ENCODE measurements around the gene SLC17A9. TPM values are rescaled to one million over a fixed set of nuclear protein-coding genes. Genes with fewer than 3 reads are reported as not detected.

The SLC17A9 gene
- total RNA-seq, 5 donors from 2014 or later (not counting 1 experiment from before 2014, with no cell fraction given): 5.3 to 8.8 (median 8.3) TPM

DNA sequence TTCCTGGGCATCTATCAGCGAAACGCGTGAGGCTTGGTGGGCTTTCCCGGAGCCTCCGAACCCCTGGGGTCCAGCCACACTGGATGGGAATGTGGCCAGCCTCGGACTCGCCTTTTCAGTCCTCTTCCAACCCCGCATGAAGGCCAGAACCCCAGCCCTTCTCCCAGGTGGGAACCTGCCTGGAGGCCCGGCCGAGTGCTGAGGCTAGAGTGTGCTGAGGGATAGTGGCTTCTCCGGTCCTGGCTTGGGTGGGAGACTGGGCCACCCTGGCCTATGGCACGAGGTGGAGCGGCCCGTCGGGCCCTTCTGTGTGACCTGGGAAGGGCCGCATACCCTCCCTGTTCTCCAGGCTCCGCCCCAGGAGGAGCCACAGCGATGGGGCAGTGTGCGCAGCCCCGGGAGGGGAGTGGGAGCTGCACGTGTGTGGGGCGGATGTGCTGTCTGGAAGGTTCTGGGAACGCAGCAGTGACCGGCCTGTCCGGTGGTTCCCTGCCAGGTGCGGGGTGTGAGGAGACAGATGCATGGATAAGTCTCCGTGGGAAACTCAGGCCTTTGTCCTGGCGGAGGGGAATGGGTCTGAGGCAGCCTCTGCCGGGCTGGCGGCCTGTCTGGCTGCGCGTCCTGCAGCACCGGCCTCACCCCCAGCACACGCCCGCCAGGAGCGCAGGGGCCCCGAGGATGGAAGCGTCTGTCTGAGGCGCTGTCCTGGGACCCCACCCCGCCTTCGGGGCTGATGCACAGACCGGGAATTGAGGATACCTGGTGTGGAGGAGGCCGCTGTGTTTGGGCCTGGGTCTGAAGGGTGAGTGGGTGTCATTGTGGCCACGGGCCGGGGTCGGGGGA, 55.4 kb downstream of the SLC17A9 start:
- 26% methylated on average over 44 of the region's 46 CpGs for WGBS (ENCODE audit: insufficient coverage)
- ChIA-PET CTCF (interaction anchor here (1.2 to 1.8 kb wide), 6 partner anchors 30 to 101 kb away, joined by 3 to 9 read pairs (median 4); no protein-coding TSS in a partner anchor), POLR2A (no interaction called here)
- DNase-seq: peak in 1 of 35 experiments; percentile 18
- H3K36me3 Mint-ChIP-seq: no peaks in the 10 kb centered on the region
- H3K27me3 Mint-ChIP-seq: peaks cover 27 to 50% of the 10 kb centered on the region in 2 donors
- H3K9me3 ChIP-seq: no peaks in the 10 kb centered on the region
- no peaks in the 10 kb centered on the region for H3K36me3 ChIP-seq (ENCODE audit: control insufficient read depth in 2 of 2, extremely low read depth in 1 of 2, insufficient read depth in 1 of 2, low read length in 1 of 2)
- peak overlapping the region in 1 of 3 donors; percentile 81 for H3K4me3 Mint-ChIP-seq
- peaks cover 0 to 3% (median under 1%) of the 10 kb centered on the region in 3 donors for H3K9me3 Mint-ChIP-seq
- no peak for ATAC-seq (replicated peaks in 1 of 4)
- H3K4me1 ChIP-seq (ENCODE audit: control insufficient read depth in 1 of 2, extremely low read depth in 1 of 2, insufficient read depth in 2 of 2, low read length in 2 of 2): peaks cover 8 to 61% of the 10 kb centered on the region in 2 experiments
- peak overlapping the region in 1 of 2 donors; percentile 11 for H3K4me3 ChIP-seq (ENCODE audit: control insufficient read depth in 1 of 2, extremely low read depth in 1 of 2, low read length in 1 of 2)
- H3K27ac Mint-ChIP-seq: no peak overlapping the region
- H3K27ac ChIP-seq (ENCODE audit: low read length): no peak overlapping the region
- peaks cover 21 to 38% (median 29%) of the 10 kb centered on the region in 3 donors for H3K4me1 Mint-ChIP-seq
- H3K27me3 ChIP-seq (replicated peaks in 1 of 2; ENCODE audit: control insufficient read depth in 2 of 2, extremely low read depth in 1 of 2, insufficient read depth in 2 of 2, low read length in 1 of 2): peaks cover 0 to 69% of the 10 kb centered on the region in 2 experiments

GRCh38 chr20:63008541-63009044, 56.1 kb downstream of the SLC17A9 start:
- Histone ChIP-seq H3K4me3 (ENCODE audit: control insufficient read depth in 1 of 2, extremely low read depth in 1 of 2, low read length in 1 of 2) (peak overlapping the region in 1 of 2 donors; percentile 53), H3K36me3 (ENCODE audit: control insufficient read depth in 2 of 2, extremely low read depth in 1 of 2, insufficient read depth in 1 of 2, low read length in 1 of 2) (no peaks in the 10 kb centered on the region), H3K27me3 (replicated peaks in 1 of 2; ENCODE audit: control insufficient read depth in 2 of 2, extremely low read depth in 1 of 2, insufficient read depth in 2 of 2, low read length in 1 of 2) (peaks cover 0 to 62% of the 10 kb centered on the region in 2 experiments), H3K9me3 (no peaks in the 10 kb centered on the region), H3K27ac (ENCODE audit: low read length) (no peak overlapping the region), H3K4me1 (ENCODE audit: control insufficient read depth in 1 of 2, extremely low read depth in 1 of 2, insufficient read depth in 2 of 2, low read length in 2 of 2) (peaks cover 8 to 61% of the 10 kb centered on the region in 2 experiments)
- Mint-ChIP-seq H3K27me3 (peaks cover 19 to 46% of the 10 kb centered on the region in 2 donors), H3K36me3 (no peaks in the 10 kb centered on the region), H3K27ac (no peak overlapping the region), H3K4me1 (peaks cover 21 to 38% (median 29%) of the 10 kb centered on the region in 3 donors), H3K9me3 (peaks cover 0 to 9% (median 8%) of the 10 kb centered on the region in 3 donors), H3K4me3 (peak overlapping the region in 2 of 3 donors; percentile 43 to 81)
- peak in 2 of 35 experiments; percentile 9 to 14 for DNase-seq
- peak in 2 of 4 experiments; percentile 0 to 2 for ATAC-seq (replicated peaks in 1 of 4)
- WGBS (ENCODE audit: insufficient coverage): 16% methylated on average over 21 of the region's 21 CpGs
- POLR2A ChIA-PET: no interaction called here
- CTCF ChIA-PET: interaction anchor here (0.7 to 1.8 kb wide), 9 partner anchors 29 to 110 kb away, joined by 3 to 18 read pairs (median 3); no protein-coding TSS in a partner anchor

DNA sequence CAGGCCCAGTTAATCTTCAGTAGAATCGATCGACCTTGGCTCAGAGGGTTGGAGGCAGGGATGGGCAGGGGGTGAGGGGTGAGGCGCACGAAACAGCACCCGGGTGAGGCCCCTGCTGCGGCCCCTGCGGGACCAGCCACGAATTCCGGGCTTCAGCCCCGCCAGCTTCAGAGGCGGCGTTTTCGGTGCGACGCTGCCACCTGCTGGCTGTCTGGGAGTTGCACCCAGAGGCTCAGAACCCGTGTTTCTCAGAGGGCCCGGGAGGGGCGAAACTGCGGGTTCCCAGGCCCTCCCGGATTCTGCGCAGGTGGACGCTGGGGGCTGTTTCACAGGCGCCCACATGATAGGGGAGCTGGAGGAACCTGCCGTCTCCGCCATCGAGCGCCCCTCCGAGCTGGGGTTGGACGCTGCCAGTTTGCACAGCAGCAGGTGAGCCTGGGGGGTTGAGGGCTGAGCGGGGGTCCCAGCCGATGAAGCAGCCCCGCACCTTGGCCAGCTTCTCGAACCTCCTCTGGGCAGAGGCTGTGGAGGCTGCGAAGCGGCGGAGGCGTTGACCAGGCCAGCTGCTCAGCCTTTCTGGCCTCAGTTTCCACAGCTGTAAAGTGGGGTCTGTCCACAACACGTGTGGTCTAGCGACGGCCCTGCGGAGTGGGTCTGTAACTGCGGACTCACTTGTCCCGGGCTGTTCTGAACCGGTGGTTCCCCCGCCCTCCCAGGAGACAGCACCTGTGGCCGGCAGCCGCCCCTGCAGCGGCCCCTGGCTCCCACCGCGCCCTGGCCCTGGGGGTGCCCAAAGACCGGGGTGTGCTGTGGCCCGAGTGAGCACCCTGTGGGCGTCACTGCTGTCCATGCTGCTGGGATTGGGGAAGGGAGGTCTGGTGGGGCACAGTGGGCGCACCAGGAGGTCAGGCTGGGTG, 56.8 kb downstream of the SLC17A9 start:
- peaks cover 8 to 61% of the 10 kb centered on the region in 2 experiments for H3K4me1 ChIP-seq (ENCODE audit: control insufficient read depth in 1 of 2, extremely low read depth in 1 of 2, insufficient read depth in 2 of 2, low read length in 2 of 2)
- ChIA-PET CTCF (interaction anchor here (0.7 to 1.8 kb wide), 9 partner anchors 30 to 110 kb away, joined by 3 to 18 read pairs (median 3); no protein-coding TSS in a partner anchor), POLR2A (no interaction called here)
- H3K27me3 ChIP-seq (replicated peaks in 1 of 2; ENCODE audit: control insufficient read depth in 2 of 2, extremely low read depth in 1 of 2, insufficient read depth in 2 of 2, low read length in 1 of 2): peaks cover 4 to 63% of the 10 kb centered on the region in 2 experiments
- peak overlapping the region; percentile 53 to 56 for H3K4me3 ChIP-seq (ENCODE audit: control insufficient read depth in 1 of 2, extremely low read depth in 1 of 2, low read length in 1 of 2)
- DNase-seq (peak; percentile 57 to 92 (median 78)), ATAC-seq (replicated peaks in 1 of 4) (peak; percentile 68 to 78 (median 75))
- H3K36me3 ChIP-seq (ENCODE audit: control insufficient read depth in 2 of 2, extremely low read depth in 1 of 2, insufficient read depth in 1 of 2, low read length in 1 of 2): no peaks in the 10 kb centered on the region
- Mint-ChIP-seq H3K27me3 (peaks cover 15 to 46% of the 10 kb centered on the region in 2 donors), H3K4me1 (peaks cover 21 to 35% (median 29%) of the 10 kb centered on the region in 3 donors), H3K36me3 (peaks cover 4% of the 10 kb centered on the region), H3K9me3 (peaks cover 0 to 14% (median 14%) of the 10 kb centered on the region in 3 donors), H3K27ac (peak overlapping the region in 1 of 2 donors; percentile 39), H3K4me3 (peak overlapping the region; percentile 77 to 86 (median 81))
- peaks cover 3% of the 10 kb centered on the region for H3K9me3 ChIP-seq
- 6% methylated on average over 49 of the region's 54 CpGs for WGBS (ENCODE audit: insufficient coverage)
- H3K27ac ChIP-seq (ENCODE audit: low read length): no peak overlapping the region

DNA sequence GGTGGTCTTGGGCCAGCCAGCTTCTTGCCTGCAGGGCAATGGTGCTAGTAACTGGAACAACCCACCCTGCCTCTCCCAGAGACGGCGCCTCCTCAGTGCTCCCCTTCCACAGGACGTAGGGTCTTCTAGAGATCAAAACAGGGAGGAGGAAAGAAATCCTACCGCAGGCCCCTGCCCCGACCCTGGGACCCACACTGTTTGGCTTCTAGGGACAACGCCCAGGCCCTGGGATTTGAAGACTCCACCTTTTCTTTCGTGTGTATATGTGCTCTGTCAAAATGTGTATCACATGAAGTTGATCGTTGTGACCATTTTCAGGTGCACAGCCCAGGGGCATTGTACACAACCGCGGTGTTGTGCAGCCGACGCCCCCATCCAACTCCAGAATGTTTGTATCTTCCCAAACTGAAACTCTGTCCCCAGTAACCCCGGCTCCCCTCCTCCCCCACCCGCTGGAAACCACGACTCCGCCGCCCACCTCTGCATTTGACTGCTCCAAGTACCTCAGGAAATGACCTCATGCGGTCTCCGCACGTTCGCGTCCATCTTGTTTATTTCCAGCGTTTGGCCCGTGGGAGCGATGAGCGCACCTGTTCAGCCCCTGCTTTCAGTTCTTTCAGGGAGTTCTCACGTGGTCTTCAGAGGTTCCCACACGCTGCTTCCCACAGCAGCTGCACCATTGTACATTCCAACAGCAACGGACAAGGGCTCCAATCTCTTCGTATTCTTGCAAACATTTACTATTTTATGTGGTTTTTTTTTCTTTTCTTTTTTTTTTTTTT, 57.7 kb downstream of the SLC17A9 start:
- DNase-seq: peak; percentile 31 to 86 (median 69)

GRCh38 chr20:63011798-63012197, 59.3 kb downstream of the SLC17A9 start:
- Histone ChIP-seq H3K36me3 (ENCODE audit: control insufficient read depth in 2 of 2, extremely low read depth in 1 of 2, insufficient read depth in 1 of 2, low read length in 1 of 2) (no peaks in the 10 kb centered on the region), H3K27ac (ENCODE audit: low read length) (no peak overlapping the region), H3K9me3 (peaks cover 3% of the 10 kb centered on the region), H3K27me3 (replicated peaks in 1 of 2; ENCODE audit: control insufficient read depth in 2 of 2, extremely low read depth in 1 of 2, insufficient read depth in 2 of 2, low read length in 1 of 2) (peaks cover 6 to 68% of the 10 kb centered on the region in 2 experiments), H3K4me3 (ENCODE audit: control insufficient read depth in 1 of 2, extremely low read depth in 1 of 2, low read length in 1 of 2) (no peak overlapping the region), H3K4me1 (ENCODE audit: control insufficient read depth in 1 of 2, extremely low read depth in 1 of 2, insufficient read depth in 2 of 2, low read length in 2 of 2) (peaks cover 8 to 42% of the 10 kb centered on the region in 2 experiments)
- Mint-ChIP-seq H3K4me3 (no peak overlapping the region), H3K27ac (no peak overlapping the region), H3K9me3 (peaks cover 0 to 14% (median 14%) of the 10 kb centered on the region in 3 donors), H3K27me3 (peaks cover 16 to 54% of the 10 kb centered on the region in 2 donors), H3K4me1 (peaks cover 21 to 28% (median 21%) of the 10 kb centered on the region in 3 donors), H3K36me3 (peaks cover 4% of the 10 kb centered on the region)
- no peak for DNase-seq
- no peak for ATAC-seq (replicated peaks in 1 of 4)
- POLR2A ChIA-PET: no interaction called here
- CTCF ChIA-PET: interaction anchor here in 1 of 2 donors (0.8 kb wide), 1 partner anchor 39 kb away, joined by 5 read pairs; no protein-coding TSS in a partner anchor
- 100% methylated on average over 2 of the region's 3 CpGs for WGBS (ENCODE audit: insufficient coverage)

More for the DNA sequence above, 57.7 kb downstream of the SLC17A9 start:
- Histone ChIP-seq H3K9me3 (peaks cover 3% of the 10 kb centered on the region), H3K36me3 (ENCODE audit: control insufficient read depth in 2 of 2, extremely low read depth in 1 of 2, insufficient read depth in 1 of 2, low read length in 1 of 2) (no peaks in the 10 kb centered on the region), H3K27me3 (replicated peaks in 1 of 2; ENCODE audit: control insufficient read depth in 2 of 2, extremely low read depth in 1 of 2, insufficient read depth in 2 of 2, low read length in 1 of 2) (peaks cover 4 to 65% of the 10 kb centered on the region in 2 experiments), H3K4me3 (ENCODE audit: control insufficient read depth in 1 of 2, extremely low read depth in 1 of 2, low read length in 1 of 2) (peak overlapping the region; percentile 53 to 56), H3K27ac (ENCODE audit: low read length) (peak overlapping the region; percentile 31), H3K4me1 (ENCODE audit: control insufficient read depth in 1 of 2, extremely low read depth in 1 of 2, insufficient read depth in 2 of 2, low read length in 2 of 2) (peaks cover 8 to 55% of the 10 kb centered on the region in 2 experiments)
- Mint-ChIP-seq H3K4me1 (peaks cover 21 to 31% (median 25%) of the 10 kb centered on the region in 3 donors), H3K36me3 (peaks cover 4% of the 10 kb centered on the region), H3K4me3 (peak overlapping the region; percentile 77 to 86 (median 81)), H3K9me3 (peaks cover 0 to 14% (median 14%) of the 10 kb centered on the region in 3 donors), H3K27ac (peak overlapping the region; percentile 59 to 72), H3K27me3 (peaks cover 11 to 49% of the 10 kb centered on the region in 2 donors)
- CTCF ChIA-PET: interaction anchor here in 1 of 2 donors (1.8 kb wide), 1 partner anchor 37 kb away, joined by 9 read pairs; no protein-coding TSS in a partner anchor
- WGBS (ENCODE audit: insufficient coverage): under 1% methylated on average over 20 of the region's 30 CpGs
- ATAC-seq (replicated peaks in 1 of 4): peak; percentile 49 to 78 (median 52)
- POLR2A ChIA-PET: no interaction called here

Measured in T-cell (primary cell).